Measurements from ENCODE around the gene MEGF8.

The MEGF8 gene

GRCh38 chr19:42284066-42284501, 41.4 kb upstream of the MEGF8 start:
- no peak for TF ChIP-seq CTCF (IDR thresholded peaks at IDR 0.05)

DNA sequence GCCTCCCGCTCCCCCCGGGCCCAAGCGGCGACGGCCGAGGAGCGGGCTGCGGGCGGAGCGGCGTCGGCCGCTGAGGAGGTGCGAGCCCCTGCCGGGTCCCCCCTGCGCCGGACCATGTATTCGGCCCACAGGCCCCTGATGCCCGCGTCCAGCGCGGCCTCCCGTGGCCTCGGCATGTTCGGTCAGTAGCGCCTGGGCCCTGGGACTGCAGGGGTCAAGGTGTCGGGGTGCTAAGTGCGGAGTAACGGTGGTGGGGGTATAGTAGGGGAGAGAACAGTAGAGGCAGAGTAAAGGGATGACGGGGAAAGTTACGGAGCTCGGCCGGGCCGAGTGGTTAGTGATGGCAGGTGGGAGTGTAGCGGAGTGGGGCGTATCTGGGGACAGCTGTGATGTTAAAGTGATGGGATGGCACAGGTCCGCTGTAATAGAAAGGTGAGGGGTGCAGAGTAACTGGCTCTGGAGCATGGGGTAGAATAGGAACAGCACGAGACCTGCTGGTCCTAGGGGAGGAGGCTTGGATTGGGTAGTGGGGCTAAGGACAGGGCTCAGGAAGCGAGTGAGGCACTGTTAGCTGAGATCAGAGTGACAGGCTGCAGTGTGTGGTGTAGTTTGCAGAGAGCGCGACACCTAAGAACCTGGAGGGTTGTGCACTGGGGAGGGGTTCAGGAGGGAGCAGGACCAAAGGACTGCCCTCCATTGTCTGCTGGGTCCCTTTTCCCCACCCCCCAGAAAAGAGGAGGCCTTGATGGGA, 40.7 kb upstream of the MEGF8 start:
- no peak for TF ChIP-seq CTCF (IDR thresholded peaks at IDR 0.05)

DNA sequence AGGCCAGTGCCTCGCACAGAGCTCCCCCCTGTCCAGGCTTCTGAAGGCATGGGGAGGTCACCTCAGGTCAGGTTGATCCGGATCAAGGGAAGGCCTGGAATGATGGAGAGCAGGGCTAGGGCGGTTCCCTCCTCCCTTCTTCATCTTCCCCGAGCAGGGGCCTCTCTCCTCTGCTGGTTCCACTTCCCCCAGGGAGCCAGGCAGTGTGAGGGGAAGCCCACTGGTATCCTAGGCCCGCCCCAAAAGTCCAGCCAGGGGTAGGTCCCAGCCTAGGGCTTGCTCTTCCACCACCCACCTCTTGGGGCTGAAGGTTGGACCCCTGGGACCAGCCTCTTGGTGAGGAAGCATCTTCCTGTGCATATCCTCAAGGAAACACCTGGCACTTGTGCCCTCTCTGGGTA, 39.9 kb upstream of the MEGF8 start:
- TF ChIP-seq CTCF (IDR thresholded peaks at IDR 0.05) = no peak

- no peak for TF ChIP-seq CTCF (IDR thresholded peaks at IDR 0.05)
Measured at GRCh38 chr19:42285988-42286348, 39.5 kb upstream of the MEGF8 start.

DNA sequence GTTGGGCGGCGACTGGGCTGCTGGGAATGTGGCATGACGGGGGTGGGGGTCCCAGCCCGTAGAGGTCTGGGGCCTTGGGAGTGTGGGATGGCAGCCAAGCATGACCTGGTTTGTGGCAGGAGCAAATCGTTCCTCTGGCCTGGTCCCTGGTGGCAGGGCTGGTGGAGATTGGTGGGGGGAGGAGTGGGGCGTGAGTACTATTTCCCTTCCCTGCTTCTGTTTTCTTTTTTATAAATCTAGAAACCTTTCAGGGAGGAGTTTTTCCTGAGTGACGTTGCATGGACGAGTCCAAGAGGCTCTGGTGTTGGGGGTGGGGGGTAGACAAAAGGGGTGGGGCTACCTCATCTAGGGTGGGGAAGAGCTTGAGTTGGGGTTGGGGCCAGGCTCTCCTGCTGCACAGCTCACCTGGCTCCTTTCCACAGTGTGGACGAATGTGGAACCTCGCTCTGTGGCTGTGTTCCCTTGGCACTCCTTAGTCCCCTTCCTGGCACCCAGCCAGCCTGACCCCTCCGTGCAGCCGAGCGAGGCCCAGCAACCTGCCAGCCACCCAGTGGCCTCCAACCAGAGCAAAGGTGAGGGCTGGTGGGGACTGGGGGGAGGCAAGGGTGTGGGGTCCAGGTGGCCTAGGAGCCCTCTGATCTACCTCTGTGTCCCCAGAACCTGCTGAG, 39.0 kb upstream of the MEGF8 start:
- no peak for TF ChIP-seq CTCF (IDR thresholded peaks at IDR 0.05)

DNA sequence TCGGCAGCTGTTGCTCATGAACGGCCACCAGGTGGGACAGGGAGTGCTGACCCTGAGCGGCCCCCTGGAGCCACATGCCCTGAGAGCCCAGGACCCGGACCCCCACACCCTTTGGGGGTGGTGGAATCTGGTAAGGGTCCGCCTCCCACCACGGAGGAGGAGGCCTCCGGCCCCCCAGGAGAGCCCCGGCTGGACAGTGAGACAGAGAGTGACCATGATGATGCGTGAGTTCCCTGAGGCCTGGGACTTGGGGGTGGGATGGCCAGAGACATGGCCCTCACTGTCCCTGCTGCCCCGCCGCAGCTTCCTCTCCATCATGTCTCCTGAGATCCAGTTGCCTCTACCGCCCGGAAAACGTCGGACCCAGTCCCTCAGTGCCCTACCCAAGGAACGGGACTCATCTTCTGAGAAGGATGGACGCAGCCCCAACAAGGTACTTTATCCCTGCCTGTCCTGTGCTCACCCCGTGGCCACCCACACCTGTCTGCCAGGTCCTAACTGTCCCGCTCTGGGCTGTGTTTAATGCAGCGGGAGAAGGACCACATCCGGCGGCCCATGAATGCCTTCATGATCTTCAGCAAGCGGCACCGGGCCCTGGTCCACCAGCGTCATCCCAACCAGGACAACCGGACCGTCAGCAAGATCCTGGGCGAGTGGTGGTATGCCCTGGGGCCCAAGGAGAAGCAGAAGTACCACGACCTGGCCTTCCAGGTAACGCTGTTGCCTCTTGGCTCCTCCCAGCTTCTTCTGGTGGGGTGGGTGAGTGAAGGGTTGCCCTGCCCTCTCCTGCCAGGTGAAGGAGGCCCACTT, 38.2 kb upstream of the MEGF8 start:
- no peak for TF ChIP-seq CTCF (IDR thresholded peaks at IDR 0.05)

GRCh38 chr19:42287827-42288107, 37.7 kb upstream of the MEGF8 start:
- TF ChIP-seq CTCF (IDR thresholded peaks at IDR 0.05) = no peak

Measured in LNCAP (cell line).